NCI-H187 (cell line): ENCODE measurements around the gene MED13L.
"Not testable (repeated sequence)": the region's sequence is repeated elsewhere in the genome, so short reads cannot be mapped to it uniquely, and the experiment has no call there.

Experiments
- DNase-seq, 2 experiments: peaks; one replicate each; lab custom pipeline; 2025; lab: John Stamatoyannopoulos, UW

The MED13L gene

GRCh38 chr12:116246490-116247179 lies 30.9 kb downstream of the MED13L start:
- no peak for DNase-seq

GRCh38 chr12:116245189-116245588 lies 32.3 kb downstream of the MED13L start:
- no peak for DNase-seq

- no peak for DNase-seq
These were observed 32.9 kb downstream of the MED13L start for GRCh38 chr12:116244474-116245090.

GRCh38 chr12:116244001-116244400 lies 33.5 kb downstream of the MED13L start:
- no peak for DNase-seq

GRCh38 chr12:116242740-116243139 lies 34.8 kb downstream of the MED13L start:
- no peak for DNase-seq

- DNase-seq = no peak
These were observed 36.2 kb downstream of the MED13L start for GRCh38 chr12:116241157-116241759.

- not testable (repeated sequence) for DNase-seq
These were observed 38.8 kb downstream of the MED13L start for GRCh38 chr12:116238570-116239119.

GRCh38 chr12:116238149-116238548 lies 39.3 kb downstream of the MED13L start:
- DNase-seq = no peak

GRCh38 chr12:116236976-116237375 lies 40.5 kb downstream of the MED13L start:
- DNase-seq = no peak

- DNase-seq = no peak
These were observed 41.3 kb downstream of the MED13L start for GRCh38 chr12:116236148-116236731.

GRCh38 chr12:116234148-116234547 lies 43.3 kb downstream of the MED13L start:
- not testable (repeated sequence) for DNase-seq

- DNase-seq = no peak
These were observed 43.8 kb downstream of the MED13L start for GRCh38 chr12:116233669-116234068.

GRCh38 chr12:116227811-116228210 lies 49.7 kb downstream of the MED13L start:
- no peak for DNase-seq

- DNase-seq = peak; percentile 48 to 70
These were observed 51.5 kb downstream of the MED13L start for GRCh38 chr12:116226026-116226425.

GRCh38 chr12:116222358-116222757 lies 55.1 kb downstream of the MED13L start:
- DNase-seq = no peak

GRCh38 chr12:116220756-116221155 lies 56.7 kb downstream of the MED13L start:
- no peak for DNase-seq

GRCh38 chr12:116217045-116217735 lies 60.3 kb downstream of the MED13L start:
- DNase-seq = no peak

GRCh38 chr12:116216022-116216756 lies 61.3 kb downstream of the MED13L start:
- no peak for DNase-seq

- DNase-seq = no peak
These were observed 62.5 kb downstream of the MED13L start for GRCh38 chr12:116215023-116215422.

GRCh38 chr12:116213885-116214527 lies 63.5 kb downstream of the MED13L start:
- DNase-seq = no peak

- DNase-seq = peak in 1 of 2 experiments; percentile 45
These were observed 64.5 kb downstream of the MED13L start for GRCh38 chr12:116213014-116213413.
